B cell (primary cell): ENCODE results near the gene SKP2.

Experiments used
- CTCF ChIP-seq: fragments of 200-600 bp; IDR thresholded peaks from one replicate; pipeline ENCODE4 v1.8.0; 2022; ENCODE audit warnings: antibody characterized with exemption, mild to moderate bottlenecking
- EZH2 ChIP-seq: IDR thresholded peaks from 2 replicates; pipeline ENCODE4 v1.6.1; 2012; ENCODE audit warnings: borderline replicate concordance, low read depth, mild to moderate bottlenecking, moderate library complexity, low read length; ENCODE audit not compliant: insufficient read depth, poor library complexity, severe bottlenecking

- TF ChIP-seq CTCF (no peak), EZH2 (no peak)
Measured at GRCh38 chr5:36108758-36109460, 43.0 kb upstream of the SKP2 start.
